Fibroblast of lung (primary cell): ENCODE data around the gene PANX2. TPM values are rescaled to one million over a fixed set of nuclear protein-coding genes. Genes with fewer than 3 reads are reported as not detected.

Experiments
- DNase-seq, 2 donors: peaks; one replicate each; pipeline versions ENCODE4 v3.0.0 to v3.0.0-alpha.2; 2010; ENCODE audit warnings: low read depth in 2 of 2
- H2AFZ ChIP-seq: 2 replicates; pipeline ENCODE4 v1.5.1; 2012; ENCODE audit warnings: low read length, control low read depth, inconsistent platforms
- H3K27ac ChIP-seq: 2 replicates; pipeline ENCODE4 v1.5.1; 2011; ENCODE audit warnings: low read length, control low read depth; ENCODE audit not compliant: insufficient read depth
- H3K27me3 ChIP-seq: 2 replicates; pipeline ENCODE4 v1.5.1; 2011; ENCODE audit warnings: mild to moderate bottlenecking, low read length; ENCODE audit not compliant: control insufficient read depth, insufficient read depth
- H3K36me3 ChIP-seq: 2 replicates; pipeline ENCODE4 v1.5.1; 2011; ENCODE audit warnings: low read length; ENCODE audit not compliant: control insufficient read depth, insufficient read depth
- H3K4me1 ChIP-seq: 2 replicates; pipeline ENCODE4 v1.5.1; 2011; ENCODE audit warnings: low read length; ENCODE audit not compliant: control insufficient read depth, insufficient read depth; ENCODE audit errors: extremely low read depth
- H3K4me2 ChIP-seq: 2 replicates; pipeline ENCODE4 v1.5.1; 2011; ENCODE audit warnings: low read length, control low read depth; ENCODE audit not compliant: insufficient read depth; ENCODE audit errors: extremely low read depth
- H3K4me3 ChIP-seq, 4 experiments: fragments of 200-600 bp in 1 of 4; sonication (generic) in 1 of 4; replicated peaks in 1 of 4; 2 replicates each; pipeline ENCODE4 v1.5.1; 2011 to 2016; ENCODE audit warnings: low read length in 4 of 4, low read depth in 3 of 4, mild to moderate bottlenecking in 3 of 4, control low read depth in 2 of 4, inconsistent platforms in 1 of 4, mixed read lengths in 1 of 4; ENCODE audit not compliant: insufficient read depth in 1 of 4; ENCODE audit errors: control extremely low read depth in 1 of 4
- H3K79me2 ChIP-seq: 2 replicates; pipeline ENCODE4 v1.5.1; 2012; ENCODE audit warnings: mild to moderate bottlenecking, low read length, inconsistent platforms; ENCODE audit not compliant: control insufficient read depth, insufficient read depth
- H3K9ac ChIP-seq: 2 replicates; pipeline ENCODE4 v1.5.1; 2011; ENCODE audit warnings: mild to moderate bottlenecking, low read length, control low read depth; ENCODE audit not compliant: insufficient read depth
- H3K9me3 ChIP-seq: 2 replicates; pipeline ENCODE4 v1.5.1; 2012; ENCODE audit warnings: low read depth, low read length; ENCODE audit not compliant: control insufficient read depth, insufficient read depth
- H4K20me1 ChIP-seq: 2 replicates; pipeline ENCODE4 v1.5.1; 2011; ENCODE audit warnings: low read length; ENCODE audit not compliant: control insufficient read depth, insufficient read depth; ENCODE audit errors: extremely low read depth
- EZH2 ChIP-seq: IDR thresholded peaks from 2 replicates; pipeline ENCODE4 v1.5.1; 2012; ENCODE audit warnings: low read length, control low read depth, mild to moderate bottlenecking; ENCODE audit errors: missing control alignments
- polyA plus RNA-seq, 2 donors: library from polyadenylated mRNA; depleted of rRNA in 1 of 2; stranded (reverse) in 1 of 2; unstranded in 1 of 2; fragments of >200 nt; gene quantifications; 2 replicates each; pipeline ENCODE4 v1.2.1, GENCODE V29; 2011 to 2012; ENCODE audit warnings: missing spikeins in 1 of 2
- total RNA-seq: library from RNA; depleted of rRNA; stranded (reverse); fragments of >200 nt; gene quantifications from 2 replicates; pipeline ENCODE4 v1.2.1, GENCODE V29; 2014
- TF ChIP-seq, protein P1 (sequence below), 2 donors: IDR thresholded peaks in 1 of 2; conservative IDR thresholded peaks in 1 of 2; 1 replicate in 1 of 2; 2 replicates in 1 of 2; pipeline ENCODE4 v1.5.1; 2011 to 2012; ENCODE audit warnings: low read length in 2 of 2, control low read depth in 1 of 2, inconsistent platforms in 1 of 2, low read depth in 1 of 2, mild to moderate bottlenecking in 1 of 2

PANX2 gene
- total and polyA plus RNA-seq, 2 donors (not counting 1 experiment from before 2014, with no cell fraction given): 0.17 to 0.45 TPM

GRCh38 chr22:50215297-50216054 lies 44.9 kb downstream of the PANX2 start:
- no peak for DNase-seq
- H4K20me1 ChIP-seq: peaks cover 4% of the 10 kb centered on the region
- H2AFZ ChIP-seq: no peak overlapping the region
- TF ChIP-seq, protein P1, sequence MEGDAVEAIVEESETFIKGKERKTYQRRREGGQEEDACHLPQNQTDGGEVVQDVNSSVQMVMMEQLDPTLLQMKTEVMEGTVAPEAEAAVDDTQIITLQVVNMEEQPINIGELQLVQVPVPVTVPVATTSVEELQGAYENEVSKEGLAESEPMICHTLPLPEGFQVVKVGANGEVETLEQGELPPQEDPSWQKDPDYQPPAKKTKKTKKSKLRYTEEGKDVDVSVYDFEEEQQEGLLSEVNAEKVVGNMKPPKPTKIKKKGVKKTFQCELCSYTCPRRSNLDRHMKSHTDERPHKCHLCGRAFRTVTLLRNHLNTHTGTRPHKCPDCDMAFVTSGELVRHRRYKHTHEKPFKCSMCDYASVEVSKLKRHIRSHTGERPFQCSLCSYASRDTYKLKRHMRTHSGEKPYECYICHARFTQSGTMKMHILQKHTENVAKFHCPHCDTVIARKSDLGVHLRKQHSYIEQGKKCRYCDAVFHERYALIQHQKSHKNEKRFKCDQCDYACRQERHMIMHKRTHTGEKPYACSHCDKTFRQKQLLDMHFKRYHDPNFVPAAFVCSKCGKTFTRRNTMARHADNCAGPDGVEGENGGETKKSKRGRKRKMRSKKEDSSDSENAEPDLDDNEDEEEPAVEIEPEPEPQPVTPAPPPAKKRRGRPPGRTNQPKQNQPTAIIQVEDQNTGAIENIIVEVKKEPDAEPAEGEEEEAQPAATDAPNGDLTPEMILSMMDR (conservative IDR thresholded peaks at IDR 0.05 in 1 of 2, IDR thresholded peaks at IDR 0.05 in 1 of 2; ENCODE audit: low read depth in 1 of 2, low read length in 2 of 2): no peak
- no peak for TF ChIP-seq EZH2
- H3K27me3 ChIP-seq: no peaks in the 10 kb centered on the region
- no peaks in the 10 kb centered on the region for H3K4me1 ChIP-seq
- peaks cover 49% of the 10 kb centered on the region for H3K36me3 ChIP-seq
- H3K4me3 ChIP-seq: no peak overlapping the region
- peaks cover 18% of the 10 kb centered on the region for H3K79me2 ChIP-seq
- no peak overlapping the region for H3K9ac ChIP-seq
- H3K27ac ChIP-seq: no peak overlapping the region
- H3K9me3 ChIP-seq: no peaks in the 10 kb centered on the region
- no peak overlapping the region for H3K4me2 ChIP-seq

GRCh38 chr22:50216055-50216683 lies 45.6 kb downstream of the PANX2 start:
- no peak overlapping the region for H2AFZ ChIP-seq
- H3K4me1 ChIP-seq: no peaks in the 10 kb centered on the region
- H3K36me3 ChIP-seq: peaks cover 49% of the 10 kb centered on the region
- no peaks in the 10 kb centered on the region for H3K27me3 ChIP-seq
- DNase-seq: no peak
- H3K27ac ChIP-seq: no peak overlapping the region
- H3K9ac ChIP-seq: no peak overlapping the region
- H3K9me3 ChIP-seq: no peaks in the 10 kb centered on the region
- peaks cover 4% of the 10 kb centered on the region for H4K20me1 ChIP-seq
- no peak for TF ChIP-seq EZH2
- peaks cover 15% of the 10 kb centered on the region for H3K79me2 ChIP-seq
- H3K4me3 ChIP-seq: no peak overlapping the region
- H3K4me2 ChIP-seq: no peak overlapping the region

DNA sequence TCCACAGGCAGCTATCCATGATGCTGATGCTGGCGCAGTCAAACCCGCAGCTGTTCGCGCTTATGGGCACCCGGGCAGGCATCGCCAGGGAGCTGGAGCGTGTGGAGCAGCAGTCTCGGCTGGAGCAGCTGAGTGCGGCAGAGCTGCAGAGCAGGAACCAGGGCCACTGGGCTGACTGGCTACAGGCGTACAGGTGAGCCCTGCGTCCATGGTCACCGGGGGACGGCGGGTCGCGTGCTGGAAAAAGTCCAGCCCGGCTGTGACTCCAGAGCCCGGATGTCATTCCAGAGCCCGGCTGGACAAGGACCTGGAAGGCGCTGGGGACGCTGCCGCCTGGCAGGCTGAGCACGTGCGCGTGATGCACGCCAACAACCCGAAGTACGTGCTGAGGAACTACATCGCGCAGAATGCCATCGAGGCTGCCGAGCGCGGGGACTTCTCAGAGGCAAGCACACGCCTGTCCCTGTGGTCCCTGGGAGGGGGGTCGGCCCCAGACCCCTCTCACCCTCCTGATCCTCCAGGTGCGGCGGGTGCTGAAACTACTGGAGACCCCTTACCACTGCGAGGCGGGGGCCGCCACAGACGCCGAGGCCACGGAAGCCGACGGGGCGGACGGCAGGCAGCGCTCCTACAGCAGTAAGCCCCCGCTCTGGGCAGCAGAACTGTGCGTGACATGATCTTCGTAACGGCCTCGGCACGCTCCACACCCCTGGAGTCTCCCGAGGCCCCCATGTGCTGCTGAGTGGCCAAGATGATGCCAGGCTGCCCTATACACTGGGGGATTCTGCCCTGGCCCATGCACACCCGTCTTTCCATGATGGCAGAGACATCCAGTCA lies 46.4 kb downstream of the PANX2 start:
- Histone ChIP-seq H3K27me3 (no peaks in the 10 kb centered on the region), H3K4me3 (no peak overlapping the region), H3K4me2 (no peak overlapping the region), H3K79me2 (peaks cover 15% of the 10 kb centered on the region), H3K27ac (no peak overlapping the region), H3K9me3 (no peaks in the 10 kb centered on the region), H2AFZ (no peak overlapping the region), H4K20me1 (peaks cover 4% of the 10 kb centered on the region), H3K9ac (no peak overlapping the region), H3K4me1 (no peaks in the 10 kb centered on the region), H3K36me3 (peaks cover 51% of the 10 kb centered on the region)
- TF ChIP-seq, protein P1 (conservative IDR thresholded peaks at IDR 0.05 in 1 of 2, IDR thresholded peaks at IDR 0.05 in 1 of 2; ENCODE audit: low read depth in 1 of 2, low read length in 2 of 2): no peak
- TF ChIP-seq EZH2: no peak
- no peak for DNase-seq
